HFFc6 (cell line): ENCODE measurements around the gene PRKCE. TPM values are rescaled to one million over a fixed set of nuclear protein-coding genes. Genes with fewer than 3 reads are reported as not detected.

Source experiments
- DNase-seq: peaks from one replicate; pipeline ENCODE4 v3.0.0-alpha.2; 2018
- H3K27ac Mint-ChIP-seq: 2 replicates; pipeline ENCODE4 v1.8.0; 2020; ENCODE audit warnings: mild to moderate bottlenecking, mixed read lengths
- H3K27me3 Mint-ChIP-seq: 2 replicates; pipeline ENCODE4 v1.8.0; 2021; ENCODE audit warnings: mild to moderate bottlenecking, moderate library complexity, mixed read lengths; ENCODE audit not compliant: insufficient read depth
- H3K36me3 Mint-ChIP-seq: 2 replicates; pipeline ENCODE4 v1.8.0; 2021; ENCODE audit warnings: low read depth, mixed read lengths
- H3K4me1 Mint-ChIP-seq: 2 replicates; pipeline ENCODE4 v1.8.0; 2020; ENCODE audit warnings: low read depth, mixed read lengths
- H3K4me3 Mint-ChIP-seq: 2 replicates; pipeline ENCODE4 v1.8.0; 2020; ENCODE audit warnings: mild to moderate bottlenecking, moderate library complexity, mixed read lengths
- H3K9me3 Mint-ChIP-seq: 2 replicates; pipeline ENCODE4 v1.8.0; 2020; ENCODE audit warnings: mild to moderate bottlenecking, mixed read lengths
- total RNA-seq, 6 experiments: library from RNA; stranded (reverse); fragmentation: NEBNext Ultra II Directional; extraction: Animal tissue kit (Norgen Biotek cat#: 25700); gene quantifications; 2 replicates in 1 of 6; 3 replicates in 5 of 6; pipeline ENCODE4 v1.2.3, GENCODE V29; 2021
- TF ChIP-seq, protein P1 (sequence below): fragments of 200-600 bp; sonication (generic); IDR thresholded peaks from 2 replicates; pipeline ENCODE4 v1.5.0; 2021; ENCODE audit warnings: antibody characterized with exemption, mild to moderate bottlenecking

The PRKCE gene
- total RNA-seq, 6 experiments from 2014 or later, result 10.8 to 13.7 (median 12.0) TPM

DNA sequence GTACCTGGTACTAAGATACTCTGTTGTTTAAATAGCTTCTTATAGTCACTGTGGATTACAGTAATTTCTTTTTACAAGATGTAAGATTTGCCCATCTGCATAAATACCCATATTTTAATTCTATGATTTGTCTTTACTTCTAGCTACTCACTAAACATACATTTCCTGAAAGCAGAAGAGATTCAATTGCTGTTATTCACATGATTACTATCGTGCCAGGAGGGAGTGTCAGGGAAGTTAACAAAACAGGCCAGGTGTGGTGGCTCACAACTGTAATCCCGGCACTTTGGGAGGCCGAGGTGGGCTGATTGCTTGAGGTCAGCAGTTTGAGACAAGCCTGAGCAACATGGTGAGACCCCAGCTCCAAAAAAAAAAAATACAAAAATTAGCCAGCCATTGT is 33.8 kb downstream of the PRKCE start:
- Mint-ChIP-seq H3K9me3 (no peaks in the 10 kb centered on the region), H3K4me1 (peaks cover 46% of the 10 kb centered on the region), H3K27me3 (no peaks in the 10 kb centered on the region), H3K4me3 (no peak overlapping the region), H3K36me3 (no peaks in the 10 kb centered on the region), H3K27ac (no peak overlapping the region)
- DNase-seq, result no peak
- TF ChIP-seq, protein P1, sequence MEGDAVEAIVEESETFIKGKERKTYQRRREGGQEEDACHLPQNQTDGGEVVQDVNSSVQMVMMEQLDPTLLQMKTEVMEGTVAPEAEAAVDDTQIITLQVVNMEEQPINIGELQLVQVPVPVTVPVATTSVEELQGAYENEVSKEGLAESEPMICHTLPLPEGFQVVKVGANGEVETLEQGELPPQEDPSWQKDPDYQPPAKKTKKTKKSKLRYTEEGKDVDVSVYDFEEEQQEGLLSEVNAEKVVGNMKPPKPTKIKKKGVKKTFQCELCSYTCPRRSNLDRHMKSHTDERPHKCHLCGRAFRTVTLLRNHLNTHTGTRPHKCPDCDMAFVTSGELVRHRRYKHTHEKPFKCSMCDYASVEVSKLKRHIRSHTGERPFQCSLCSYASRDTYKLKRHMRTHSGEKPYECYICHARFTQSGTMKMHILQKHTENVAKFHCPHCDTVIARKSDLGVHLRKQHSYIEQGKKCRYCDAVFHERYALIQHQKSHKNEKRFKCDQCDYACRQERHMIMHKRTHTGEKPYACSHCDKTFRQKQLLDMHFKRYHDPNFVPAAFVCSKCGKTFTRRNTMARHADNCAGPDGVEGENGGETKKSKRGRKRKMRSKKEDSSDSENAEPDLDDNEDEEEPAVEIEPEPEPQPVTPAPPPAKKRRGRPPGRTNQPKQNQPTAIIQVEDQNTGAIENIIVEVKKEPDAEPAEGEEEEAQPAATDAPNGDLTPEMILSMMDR, result no peak

- TF ChIP-seq, protein P1, result no peak
- Mint-ChIP-seq H3K4me1 (peaks cover 31% of the 10 kb centered on the region), H3K27ac (no peak overlapping the region), H3K27me3 (no peaks in the 10 kb centered on the region), H3K4me3 (no peak overlapping the region), H3K36me3 (no peaks in the 10 kb centered on the region), H3K9me3 (no peaks in the 10 kb centered on the region)
- DNase-seq, result no peak
Measured at GRCh38 chr2:45687964-45688363, 36.5 kb downstream of the PRKCE start.

- TF ChIP-seq, protein P1, result no peak
- H3K27ac Mint-ChIP-seq, result no peak overlapping the region
- H3K27me3 Mint-ChIP-seq, result no peaks in the 10 kb centered on the region
- H3K4me1 Mint-ChIP-seq, result peaks cover 24% of the 10 kb centered on the region
- no peak overlapping the region for H3K4me3 Mint-ChIP-seq
- no peaks in the 10 kb centered on the region for H3K9me3 Mint-ChIP-seq
- H3K36me3 Mint-ChIP-seq, result no peaks in the 10 kb centered on the region
- no peak for DNase-seq
Measured at GRCh38 chr2:45688479-45689298, 37.2 kb downstream of the PRKCE start.

DNA sequence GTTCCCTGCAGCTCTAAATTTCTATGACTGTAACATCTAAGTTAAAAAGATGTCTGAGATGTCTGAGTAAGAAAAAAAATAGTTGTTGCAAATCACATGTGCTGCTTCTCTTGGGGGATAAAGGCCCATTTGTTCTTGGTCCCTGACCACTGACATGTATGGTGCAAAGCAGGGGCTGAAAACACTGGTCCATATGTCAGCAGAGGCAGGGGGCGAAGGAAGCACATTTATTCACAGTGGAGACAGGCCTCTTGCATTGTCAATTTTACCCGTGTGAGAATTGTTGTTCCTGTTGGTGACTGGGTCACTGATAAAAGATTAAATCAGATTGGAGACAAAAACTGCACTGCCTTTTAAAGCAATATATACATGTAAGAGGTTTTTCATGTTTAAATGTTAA is 38.8 kb downstream of the PRKCE start:
- Mint-ChIP-seq H3K36me3 (no peaks in the 10 kb centered on the region), H3K27ac (no peak overlapping the region), H3K4me3 (no peak overlapping the region), H3K9me3 (no peaks in the 10 kb centered on the region), H3K4me1 (peaks cover 19% of the 10 kb centered on the region), H3K27me3 (no peaks in the 10 kb centered on the region)
- TF ChIP-seq, protein P1, result no peak
- no peak for DNase-seq

- H3K27me3 Mint-ChIP-seq, result no peaks in the 10 kb centered on the region
- no peaks in the 10 kb centered on the region for H3K9me3 Mint-ChIP-seq
- no peak overlapping the region for H3K27ac Mint-ChIP-seq
Measured at GRCh38 chr2:45691171-45691999, 39.9 kb downstream of the PRKCE start.

More at GRCh38 chr2:45691171-45691999, 39.9 kb downstream of the PRKCE start:
- no peaks in the 10 kb centered on the region for H3K36me3 Mint-ChIP-seq
- peaks cover 19% of the 10 kb centered on the region for H3K4me1 Mint-ChIP-seq
- no peak overlapping the region for H3K4me3 Mint-ChIP-seq
- DNase-seq, result no peak
- TF ChIP-seq, protein P1, result no peak
